H1 (cell line): Measurements from ENCODE around the gene UBE2K. TPM values are rescaled to one million over a fixed set of nuclear protein-coding genes. Genes with fewer than 3 reads are reported as not detected.

Experiments
- CTCF ChIA-PET: fragments of 300-600 bp; sonication (Branson Sonifier 250); formaldehyde crosslinking; loops from one replicate; lab custom pipeline; 2021; ENCODE audit not compliant: partially characterized antibody; lab: Charles Lee
- POLR2A ChIA-PET: fragments of 300-600 bp; sonication (Branson Sonifier 250); formaldehyde crosslinking; loops from one replicate; lab custom pipeline; 2021; ENCODE audit warnings: inconsistent platforms; ENCODE audit not compliant: partially characterized antibody; lab: Charles Lee
- DNase-seq, 2 experiments: peaks; one replicate each; pipeline versions ENCODE4 v3.0.0 to v3.0.0-alpha.2; 2010 to 2022; ENCODE audit warnings: low spot score in 2 of 2, low read depth in 1 of 2, mixed read lengths in 1 of 2
- FAIRE-seq: peaks from 2 replicates; lab custom pipeline; 2011; peaks lifted over from hg19 to GRCh38; lab: Jason Lieb, UNC
- H2AFZ ChIP-seq: 2 replicates; pipeline ENCODE4 v1.8.1; 2012; ENCODE audit warnings: low read length, inconsistent platforms
- H2AK5ac ChIP-seq: 2 replicates; pipeline ENCODE4 v1.6.1; 2013; ENCODE audit warnings: low read depth, low read length
- H2BK120ac ChIP-seq: replicated peaks from 2 replicates; pipeline ENCODE3; 2013; ENCODE audit warnings: low read depth, low read length, inconsistent platforms
- H2BK12ac ChIP-seq: 2 replicates; pipeline ENCODE4 v1.6.1; 2013; ENCODE audit warnings: low read depth, low read length
- H2BK15ac ChIP-seq: 2 replicates; pipeline ENCODE4 v1.6.1; 2013; ENCODE audit warnings: low read length
- H2BK20ac ChIP-seq: 2 replicates; pipeline ENCODE4 v1.6.1; 2013; ENCODE audit warnings: low read length
- H2BK5ac ChIP-seq: 2 replicates; pipeline ENCODE4 v1.6.1; 2013; ENCODE audit warnings: low read depth, low read length
- H3K14ac ChIP-seq: 2 replicates; pipeline ENCODE4 v1.6.1; 2013; ENCODE audit warnings: inconsistent platforms; ENCODE audit not compliant: insufficient read length
- H3K18ac ChIP-seq: 2 replicates; pipeline ENCODE4 v1.6.1; 2013; ENCODE audit warnings: low read length; ENCODE audit errors: extremely low read depth
- H3K23ac ChIP-seq: 2 replicates; pipeline ENCODE4 v1.6.1; 2013; ENCODE audit warnings: inconsistent platforms; ENCODE audit not compliant: insufficient read length
- H3K23me2 ChIP-seq: 2 replicates; pipeline ENCODE4 v1.6.1; 2013; ENCODE audit warnings: low read depth, low read length
- H3K27ac ChIP-seq: 2 replicates; pipeline ENCODE4 v1.6.1; 2011; ENCODE audit warnings: low read depth, low read length, inconsistent platforms
- H3K27me3 ChIP-seq, 4 experiments: replicated peaks in 1 of 4; 1 replicate in 1 of 4; 2 replicates in 3 of 4; pipeline versions ENCODE4 v1.6.1 to v1.8.1; 2011 to 2013; ENCODE audit warnings: low read length in 3 of 4, mild to moderate bottlenecking in 3 of 4, inconsistent platforms in 2 of 4, mixed read lengths in 2 of 4, moderate library complexity in 1 of 4; ENCODE audit not compliant: control insufficient read depth in 3 of 4, insufficient read depth in 3 of 4; ENCODE audit errors: extremely low read depth in 1 of 4
- H3K36me3 ChIP-seq, 4 experiments: 2 replicates each; pipeline versions ENCODE4 v1.6.1 to v1.8.1; 2011 to 2013; ENCODE audit warnings: mild to moderate bottlenecking in 4 of 4, low read length in 3 of 4, moderate library complexity in 2 of 4, control low read depth in 1 of 4, inconsistent platforms in 1 of 4; ENCODE audit not compliant: insufficient read depth in 4 of 4, control insufficient read depth in 2 of 4
- H3K4ac ChIP-seq: replicated peaks from 2 replicates; pipeline ENCODE3; 2013; ENCODE audit warnings: low read length, low read depth, mixed read lengths, inconsistent platforms; ENCODE audit not compliant: insufficient read length
- H3K4me1 ChIP-seq, 4 experiments: replicated peaks in 1 of 4; 1 replicate in 1 of 4; 2 replicates in 3 of 4; pipeline versions ENCODE4 v1.6.1 to v1.8.1; 2011 to 2013; ENCODE audit warnings: low read length in 3 of 4, inconsistent platforms in 2 of 4, mixed read lengths in 1 of 4; ENCODE audit not compliant: insufficient read depth in 4 of 4, control insufficient read depth in 3 of 4
- H3K4me2 ChIP-seq, 2 experiments: 2 replicates each; pipeline versions ENCODE4 v1.6.1 to v1.8.1; 2011 to 2013; ENCODE audit warnings: low read depth in 2 of 2, low read length in 2 of 2, control low read depth in 1 of 2, inconsistent platforms in 1 of 2, mild to moderate bottlenecking in 1 of 2; ENCODE audit not compliant: insufficient read depth in 1 of 2
- H3K4me3 ChIP-seq, 4 experiments: fragments of 200-600, 300-600 bp in 1 of 4; sonication (generic), shearing (Covaris generic), sonication (Bioruptor Twin) in 1 of 4; 2 replicates each; pipeline versions ENCODE4 v1.5.1 to v1.8.1; 2011 to 2016; ENCODE audit warnings: low read length in 4 of 4, low read depth in 3 of 4, control low read depth in 2 of 4, inconsistent platforms in 2 of 4, mild to moderate bottlenecking in 2 of 4, mixed read lengths in 1 of 4, moderate library complexity in 1 of 4; ENCODE audit not compliant: insufficient read depth in 2 of 4; ENCODE audit errors: extremely low read depth in 1 of 4
- H3K56ac ChIP-seq: replicated peaks from 2 replicates; pipeline ENCODE3; 2013; ENCODE audit warnings: low read depth, mild to moderate bottlenecking, mixed read lengths, low read length, inconsistent platforms; ENCODE audit not compliant: insufficient read length
- H3K79me1 ChIP-seq: 2 replicates; pipeline ENCODE4 v1.6.1; 2013; ENCODE audit warnings: low read depth, low read length, control low read depth
- H3K79me2 ChIP-seq, 2 experiments: 2 replicates each; pipeline versions ENCODE4 v1.6.1 to v1.8.1; 2012 to 2013; ENCODE audit warnings: low read length in 2 of 2, mild to moderate bottlenecking in 2 of 2, inconsistent platforms in 1 of 2; ENCODE audit not compliant: insufficient read depth in 2 of 2, control insufficient read depth in 1 of 2
- H3K9ac ChIP-seq, 4 experiments: replicated peaks in 1 of 4; 1 replicate in 1 of 4; 2 replicates in 3 of 4; pipeline versions ENCODE4 v1.6.1 to v1.8.1; 2011 to 2013; ENCODE audit warnings: low read depth in 3 of 4, low read length in 3 of 4, control low read depth in 2 of 4, mild to moderate bottlenecking in 2 of 4, moderate library complexity in 2 of 4, inconsistent platforms in 1 of 4; ENCODE audit errors: extremely low read depth in 1 of 4
- H3K9me3 ChIP-seq, 2 experiments: 2 replicates each; pipeline versions ENCODE4 v1.6.1 to v1.8.1; 2012 to 2013; ENCODE audit warnings: mild to moderate bottlenecking in 2 of 2, moderate library complexity in 2 of 2, control low read depth in 1 of 2, inconsistent platforms in 1 of 2, low read depth in 1 of 2, low read length in 1 of 2, mixed read lengths in 1 of 2; ENCODE audit not compliant: insufficient read depth in 2 of 2
- H4K20me1 ChIP-seq, 2 experiments: replicated peaks in 1 of 2; 2 replicates each; pipeline versions ENCODE3 to v1.8.1; 2011 to 2013; ENCODE audit warnings: inconsistent platforms in 2 of 2, low read length in 2 of 2, mild to moderate bottlenecking in 1 of 2; ENCODE audit not compliant: insufficient read depth in 2 of 2, control insufficient read depth in 1 of 2
- H4K5ac ChIP-seq: 2 replicates; pipeline ENCODE4 v1.6.1; 2013; ENCODE audit warnings: low read length, low read depth, mixed read lengths, inconsistent platforms; ENCODE audit not compliant: insufficient read length
- H4K8ac ChIP-seq: 2 replicates; pipeline ENCODE4 v1.8.0; 2013; ENCODE audit warnings: mild to moderate bottlenecking, moderate library complexity, low read length, inconsistent platforms; ENCODE audit not compliant: insufficient read depth; ENCODE audit errors: extremely low read depth
- H4K91ac ChIP-seq: replicated peaks from 2 replicates; pipeline ENCODE3; 2013; ENCODE audit warnings: low read length, mixed read lengths, inconsistent platforms; ENCODE audit not compliant: insufficient read length
- ASH2L ChIP-seq: fragments of 200-600, 300-600 bp; sonication (generic); IDR thresholded peaks from one replicate; pipeline ENCODE4 v1.7.1; 2017; ENCODE audit warnings: low read length
- CEBPB ChIP-seq: IDR thresholded peaks from 2 replicates; pipeline ENCODE4 v1.6.1; 2012; ENCODE audit warnings: low read depth, low read length
- POU5F1 ChIP-seq: IDR thresholded peaks from 2 replicates; pipeline ENCODE4 v1.6.1; 2011; ENCODE audit warnings: low read depth, mild to moderate bottlenecking, low read length, moderate library complexity
- RAD21 ChIP-seq, 2 experiments: IDR thresholded peaks in 1 of 2; conservative IDR thresholded peaks in 1 of 2; 2 replicates each; pipeline ENCODE4 v1.6.1; 2011; ENCODE audit warnings: low read depth in 2 of 2, low read length in 2 of 2, improper control_type of control experiment in 1 of 2, inconsistent platforms in 1 of 2, mild to moderate bottlenecking in 1 of 2, moderate library complexity in 1 of 2
- WGBS, 2 experiments: shearing (Covaris generic) in 1 of 2; methylation state at CpG; one replicate each; pipeline versions ENCODE4 v1.1.6 to v1.1.7; 2013 to 2015; ENCODE audit warnings: low lambda C conversion rate in 2 of 2, mixed read lengths in 2 of 2, inconsistent platforms in 1 of 2, low coverage in 1 of 2, missing lambda C conversion rate in 1 of 2; ENCODE audit not compliant: insufficient replicate concordance in 2 of 2, insufficient coverage in 1 of 2, insufficient read length in 1 of 2; ENCODE audit errors: extremely low coverage in 1 of 2, missing lambda C conversion rate in 1 of 2; 5-methylcytosine and 5-hydroxymethylcytosine counted together
- polyA plus RNA-seq, 7 experiments: library from polyadenylated mRNA; depleted of rRNA in 3 of 7; stranded (reverse) in 5 of 7; unstranded in 2 of 7; fragments of >200 nt in 5 of 7; fragments of 200-250 nt in 2 of 7; gene quantifications; 1 replicate in 5 of 7; 2 replicates in 1 of 7; 4 replicates in 1 of 7; pipeline versions ENCODE4 v1.2.1 to v1.2.3, GENCODE V29; 2011 to 2013; ENCODE audit warnings: missing spikeins in 2 of 7, mixed read lengths in 2 of 7
- total RNA-seq: library from RNA; stranded (reverse); fragmentation: NEBNext Ultra II Directional; extraction: Animal tissue kit (Norgen Biotek cat#: 25700); gene quantifications from 2 replicates; pipeline ENCODE4 v1.2.1, GENCODE V29; 2021
- TF ChIP-seq, protein P1 (sequence below): IDR thresholded peaks from 2 replicates; pipeline ENCODE4 v1.6.1; 2012; ENCODE audit warnings: low read length, inconsistent platforms
- TF ChIP-seq, protein P2 (sequence below): IDR thresholded peaks from 2 replicates; pipeline ENCODE4 v1.6.1; 2012; ENCODE audit warnings: inconsistent platforms

UBE2K gene
- total and polyA plus RNA-seq, 2 of the 8 experiments (the other 6 are each of a cell fraction or from before 2014, with no cell fraction given) = 53.6 to 174 TPM

DNA sequence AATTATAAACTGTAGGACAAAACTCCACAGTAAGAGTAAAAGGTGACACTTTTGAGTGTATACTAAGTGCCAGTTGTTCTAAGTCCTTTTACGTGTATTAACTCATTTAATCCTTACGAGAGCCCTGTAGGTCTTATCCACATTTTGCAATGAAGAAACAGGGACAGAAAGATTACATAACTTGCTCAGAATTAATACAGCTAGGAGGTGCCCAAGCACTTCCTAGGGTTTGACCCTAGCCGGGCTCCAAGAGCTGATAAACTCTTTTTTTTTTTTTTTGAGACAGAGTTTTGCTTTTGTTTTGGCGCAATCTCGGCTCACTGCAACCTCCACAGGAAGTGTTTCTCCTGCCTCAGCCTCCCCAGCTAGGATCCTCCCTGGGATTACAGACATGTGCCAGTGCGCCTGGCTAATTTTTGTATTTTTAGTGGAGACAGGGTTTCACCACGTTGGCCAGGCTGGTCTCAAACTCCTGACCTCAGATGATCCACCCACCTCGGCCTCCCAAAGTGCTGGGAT, 110.4 kb downstream of the UBE2K start:
- no peaks in the 10 kb centered on the region for H3K36me3 ChIP-seq
- no peak overlapping the region for H2AFZ ChIP-seq
- H4K20me1 ChIP-seq = no peaks in the 10 kb centered on the region
- no peaks in the 10 kb centered on the region for H3K4me1 ChIP-seq
- POLR2A ChIA-PET = no interaction called here
- no peak overlapping the region for H2BK5ac ChIP-seq
- no peaks in the 10 kb centered on the region for H3K27me3 ChIP-seq
- no peak overlapping the region for H2BK15ac ChIP-seq
- no peak overlapping the region for H3K23ac ChIP-seq
- H3K14ac ChIP-seq = no peak overlapping the region
- TF ChIP-seq CEBPB = no peak
- TF ChIP-seq POU5F1 = no peak
- peak; percentile 14 to 34; a peak in 3 of 4 replicates for TF ChIP-seq RAD21 (IDR thresholded peaks at IDR 0.05 in 1 of 2, conservative IDR thresholded peaks at IDR 0.05 in 1 of 2; ENCODE audit: low read depth in 2 of 2, low read length in 2 of 2)
- TF ChIP-seq, protein P1, sequence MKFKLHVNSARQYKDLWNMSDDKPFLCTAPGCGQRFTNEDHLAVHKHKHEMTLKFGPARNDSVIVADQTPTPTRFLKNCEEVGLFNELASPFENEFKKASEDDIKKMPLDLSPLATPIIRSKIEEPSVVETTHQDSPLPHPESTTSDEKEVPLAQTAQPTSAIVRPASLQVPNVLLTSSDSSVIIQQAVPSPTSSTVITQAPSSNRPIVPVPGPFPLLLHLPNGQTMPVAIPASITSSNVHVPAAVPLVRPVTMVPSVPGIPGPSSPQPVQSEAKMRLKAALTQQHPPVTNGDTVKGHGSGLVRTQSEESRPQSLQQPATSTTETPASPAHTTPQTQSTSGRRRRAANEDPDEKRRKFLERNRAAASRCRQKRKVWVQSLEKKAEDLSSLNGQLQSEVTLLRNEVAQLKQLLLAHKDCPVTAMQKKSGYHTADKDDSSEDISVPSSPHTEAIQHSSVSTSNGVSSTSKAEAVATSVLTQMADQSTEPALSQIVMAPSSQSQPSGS = no peak
- no peak for TF ChIP-seq ASH2L
- TF ChIP-seq, protein P2, sequence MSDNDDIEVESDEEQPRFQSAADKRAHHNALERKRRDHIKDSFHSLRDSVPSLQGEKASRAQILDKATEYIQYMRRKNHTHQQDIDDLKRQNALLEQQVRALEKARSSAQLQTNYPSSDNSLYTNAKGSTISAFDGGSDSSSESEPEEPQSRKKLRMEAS = no peak
- FAIRE-seq (no peak), DNase-seq (no peak)
- H3K4me3 ChIP-seq = no peak overlapping the region
- no peaks in the 10 kb centered on the region for H3K79me1 ChIP-seq
- H2AK5ac ChIP-seq = no peak overlapping the region
- no peaks in the 10 kb centered on the region for H3K9me3 ChIP-seq
- H3K4ac ChIP-seq = no peak overlapping the region
- H3K23me2 ChIP-seq = peaks cover 7% of the 10 kb centered on the region; the same call in 1 of the 2 replicates
- no peak overlapping the region for H3K9ac ChIP-seq
- H2BK12ac ChIP-seq = no peak overlapping the region
- no peak overlapping the region for H3K4me2 ChIP-seq
- no peak overlapping the region for H4K5ac ChIP-seq
- no peak overlapping the region for H4K91ac ChIP-seq
- H2BK120ac ChIP-seq = no peak overlapping the region
- H3K18ac ChIP-seq = no peak overlapping the region
- H3K56ac ChIP-seq = no peak overlapping the region
- no peaks in the 10 kb centered on the region for H3K79me2 ChIP-seq
- CTCF ChIA-PET = interaction anchor here (0.7 to 0.8 kb wide), 2 partner anchors 42 to 207 kb away, joined by 3 to 4 read pairs; no protein-coding TSS in a partner anchor
- no peak overlapping the region for H4K8ac ChIP-seq
- no peak overlapping the region for H3K27ac ChIP-seq
- H2BK20ac ChIP-seq = no peak overlapping the region
- 92% methylated on average over 8 of the region's 8 CpGs; no CpG with 5 or more reads in 1 of the 2 experiments for WGBS, 2 experiments
